ENCODE data around the gene HSP90AB1. TPM values are rescaled to one million over a fixed set of nuclear protein-coding genes. Genes with fewer than 3 reads are reported as not detected.

Gene HSP90AB1
- total RNA-seq, 4 donors from 2014 or later: 433 to 696 (median 601) TPM

GRCh38 chr6:44278315-44278714 lies 31.4 kb downstream of the HSP90AB1 start:
- Histone ChIP-seq H3K9me3 (no peaks in the 10 kb centered on the region), H3K36me3 (no peaks in the 10 kb centered on the region), H3K27me3 (peaks cover 0 to 86% (median 0%) of the 10 kb centered on the region in 4 donors), H3K4me3 (no peak overlapping the region), H3K27ac (no peak overlapping the region), H3K4me1 (peaks cover 8 to 15% (median 10%) of the 10 kb centered on the region in 3 donors)
- DNase-seq: no peak
- intact Hi-C loops (cut with DNase I): no loop called here
- no peak for TF ChIP-seq CTCF (IDR thresholded peaks at IDR 0.05)
- TF ChIP-seq POLR2A (IDR thresholded peaks at IDR 0.05): no peak
- 43 to 60% methylated on average over 1 to 3 of the region's 3 CpGs for WGBS, 2 donors

GRCh38 chr6:44278774-44279697 lies 32.1 kb downstream of the HSP90AB1 start:
- Histone ChIP-seq H3K27ac (no peak overlapping the region), H3K36me3 (no peaks in the 10 kb centered on the region), H3K9me3 (no peaks in the 10 kb centered on the region), H3K27me3 (peaks cover 0 to 80% (median 0%) of the 10 kb centered on the region in 4 donors), H3K4me3 (no peak overlapping the region), H3K4me1 (peaks cover 8 to 15% (median 10%) of the 10 kb centered on the region in 3 donors)
- WGBS, 2 donors: 40 to 59% methylated on average over 6 of the region's 9 CpGs
- no peak for TF ChIP-seq POLR2A (IDR thresholded peaks at IDR 0.05)
- TF ChIP-seq CTCF (IDR thresholded peaks at IDR 0.05): no peak
- DNase-seq: no peak
- intact Hi-C loops (cut with DNase I): no loop called here

GRCh38 chr6:44284121-44284520 lies 37.2 kb downstream of the HSP90AB1 start:
- no peaks in the 10 kb centered on the region for H3K4me1 ChIP-seq
- 52 to 53% methylated on average over 2 of the region's 2 CpGs for WGBS, 2 donors
- H3K4me3 ChIP-seq: no peak overlapping the region
- H3K27me3 ChIP-seq: peaks cover 0 to 74% (median 0%) of the 10 kb centered on the region in 4 donors
- DNase-seq: no peak
- no peaks in the 10 kb centered on the region for H3K9me3 ChIP-seq
- no peaks in the 10 kb centered on the region for H3K36me3 ChIP-seq
- no peak overlapping the region for H3K27ac ChIP-seq
- intact Hi-C loops (cut with DNase I): no loop called here
- TF ChIP-seq POLR2A (IDR thresholded peaks at IDR 0.05) (no peak), CTCF (IDR thresholded peaks at IDR 0.05) (no peak)

GRCh38 chr6:44284867-44285266 lies 38.0 kb downstream of the HSP90AB1 start:
- 67 to 69% methylated on average over 4 of the region's 4 CpGs for WGBS, 2 donors
- H3K27ac ChIP-seq: no peak overlapping the region
- H3K27me3 ChIP-seq: peaks cover 0 to 75% (median 0%) of the 10 kb centered on the region in 4 donors
- no peak overlapping the region for H3K4me3 ChIP-seq
- no peaks in the 10 kb centered on the region for H3K36me3 ChIP-seq
- DNase-seq: no peak
- no peak for TF ChIP-seq POLR2A (IDR thresholded peaks at IDR 0.05)
- no peak for TF ChIP-seq CTCF (IDR thresholded peaks at IDR 0.05)
- intact Hi-C loops (cut with DNase I): no loop called here
- no peaks in the 10 kb centered on the region for H3K4me1 ChIP-seq
- H3K9me3 ChIP-seq: no peaks in the 10 kb centered on the region

GRCh38 chr6:44285552-44286284 lies 38.8 kb downstream of the HSP90AB1 start:
- 50 to 60% methylated on average over 7 to 9 of the region's 25 CpGs for WGBS, 2 donors
- Histone ChIP-seq H3K9me3 (no peaks in the 10 kb centered on the region), H3K27me3 (peaks cover 0 to 76% (median 0%) of the 10 kb centered on the region in 4 donors), H3K4me1 (no peaks in the 10 kb centered on the region), H3K4me3 (no peak overlapping the region), H3K36me3 (no peaks in the 10 kb centered on the region), H3K27ac (no peak overlapping the region)
- intact Hi-C loops (cut with DNase I): no loop called here
- TF ChIP-seq POLR2A (IDR thresholded peaks at IDR 0.05): no peak
- no peak for TF ChIP-seq CTCF (IDR thresholded peaks at IDR 0.05)
- DNase-seq: no peak
